ENCODE measurements around the gene CENPN. TPM values are rescaled to one million over a fixed set of nuclear protein-coding genes. Genes with fewer than 3 reads are reported as not detected.

Gene CENPN
- total and polyA plus RNA-seq, 4 donors, result 4.4 to 7.0 (median 5.4) TPM

DNA sequence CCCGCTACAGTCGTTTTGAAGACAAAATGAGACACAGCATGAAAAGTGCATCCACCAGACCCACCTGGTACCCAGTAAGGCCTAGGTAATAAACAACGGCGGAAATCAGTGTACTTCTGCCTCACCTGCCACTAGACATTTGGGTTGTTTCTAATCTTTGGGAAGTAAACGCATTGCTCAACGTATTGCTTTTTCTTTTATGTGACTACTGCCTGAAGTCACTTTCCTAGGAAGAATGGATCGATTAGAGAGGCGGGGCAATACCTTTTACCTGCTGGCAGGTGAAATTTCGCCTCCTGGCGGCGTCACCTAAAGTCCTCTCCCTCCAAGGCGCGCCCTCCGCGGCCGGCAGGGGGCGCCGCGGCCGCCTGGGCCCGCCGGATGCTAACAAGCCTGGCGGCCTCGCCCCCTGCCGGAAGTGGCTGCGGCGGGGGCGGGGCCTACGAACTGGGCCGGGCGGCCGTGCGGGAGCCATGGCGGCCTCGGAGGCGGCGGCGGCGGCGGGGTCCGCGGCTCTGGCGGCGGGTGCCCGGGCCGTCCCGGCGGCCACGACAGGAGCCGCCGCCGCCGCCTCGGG lies 28.5 kb downstream of the CENPN start, which contains the start of gene ATMIN:
ATMIN (plus strand) TSS at position 445 of the 577 bp plus-strand sequence; CDS start at position 474, 29 bp downstream.
- peak; percentile 90 to 94 for DNase-seq
- no peaks in the 10 kb centered on the region for H3K27me3 ChIP-seq (ENCODE audit: control insufficient read depth in 1 of 2, insufficient read depth in 2 of 2, low read length in 1 of 2)
- H3K36me3 ChIP-seq (ENCODE audit: control insufficient read depth in 1 of 2, insufficient read depth in 2 of 2, low read length in 1 of 2), result no peaks in the 10 kb centered on the region
- no peaks in the 10 kb centered on the region for H3K9me3 ChIP-seq (ENCODE audit: control insufficient read depth, low read length)
- intact Hi-C loops (cut with DNase I), result loop anchor here (2.0 to 10.0 kb wide), 5 partner anchors 29 to 699 kb away; partner anchors contain the start of genes C16orf46 (in 2 of the 2), CENPN (in 1 of the 2), CMC2 (in 1 of the 2) and GAN (in 1 of the 2)
- ATAC-seq (ENCODE audit: low FRiP score), result peak; percentile 99
- H3K4me1 ChIP-seq (ENCODE audit: control insufficient read depth in 1 of 2, insufficient read depth in 2 of 2, low read length in 2 of 2), result peaks cover 4 to 7% of the 10 kb centered on the region in 2 donors
- peak within 1 kb of the TSS in 1 of 2 donors; percentile 69 for H3K27ac ChIP-seq (ENCODE audit: low read depth in 1 of 2, low read length in 2 of 2)
- WGBS, 2 donors, result 5 to 9% methylated on average over 31 to 54 of the region's 54 CpGs
- H3K4me3 ChIP-seq (ENCODE audit: low read length in 2 of 2), result peak within 1 kb of the TSS; percentile 90 to 97

GRCh38 chr16:81035975-81036750 lies 29.1 kb downstream of the CENPN start:
- ATAC-seq (ENCODE audit: low FRiP score), result peak; percentile 54
- Histone ChIP-seq H3K36me3 (ENCODE audit: control insufficient read depth in 1 of 2, insufficient read depth in 2 of 2, low read length in 1 of 2) (no peaks in the 10 kb centered on the region), H3K27ac (ENCODE audit: low read depth in 1 of 2, low read length in 2 of 2) (peak overlapping the region in 1 of 2 donors; percentile 69), H3K4me3 (ENCODE audit: low read length in 2 of 2) (peak overlapping the region; percentile 90 to 97), H3K4me1 (ENCODE audit: control insufficient read depth in 1 of 2, insufficient read depth in 2 of 2, low read length in 2 of 2) (peaks cover 4 to 7% of the 10 kb centered on the region in 2 donors), H3K9me3 (ENCODE audit: control insufficient read depth, low read length) (no peaks in the 10 kb centered on the region), H3K27me3 (ENCODE audit: control insufficient read depth in 1 of 2, insufficient read depth in 2 of 2, low read length in 1 of 2) (no peaks in the 10 kb centered on the region)
- WGBS, 2 donors, result 0 to 1% methylated on average over 31 to 80 of the region's 80 CpGs
- intact Hi-C loops (cut with DNase I), result loop anchor here (2.0 to 10.0 kb wide), 5 partner anchors 29 to 699 kb away; partner anchors contain the start of genes C16orf46 (in 2 of the 2), CENPN (in 1 of the 2), CMC2 (in 1 of the 2) and GAN (in 1 of the 2)
- peak; percentile 58 to 77 for DNase-seq

DNA sequence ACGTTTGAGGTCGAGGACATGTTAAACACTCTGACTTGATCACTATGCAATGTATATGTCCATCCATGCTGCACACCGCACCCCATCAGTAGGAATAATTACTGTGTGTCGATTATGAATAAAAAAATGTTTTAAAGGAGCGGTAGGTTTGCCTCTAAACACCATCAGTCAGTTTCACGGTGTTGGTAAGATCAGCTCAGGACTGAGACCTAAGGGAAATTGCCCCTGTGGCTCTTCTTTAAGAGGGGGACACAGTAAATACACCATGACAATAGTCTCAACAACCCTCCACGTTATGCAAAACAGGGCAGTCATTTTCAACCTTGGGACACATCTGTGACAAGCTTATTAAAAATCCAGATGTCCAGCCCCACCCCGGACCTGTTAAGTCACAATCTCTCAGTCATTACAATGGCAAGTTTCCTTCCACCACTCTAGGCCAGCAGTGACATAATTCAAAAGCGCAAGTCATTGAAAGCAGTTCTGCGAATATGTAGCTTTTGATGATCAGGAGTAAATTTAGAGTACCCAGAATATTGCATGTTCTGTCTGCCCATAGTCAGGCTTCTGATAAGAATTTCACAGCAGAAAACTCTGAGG lies 29.8 kb downstream of the CENPN start:
- Histone ChIP-seq H3K4me1 (ENCODE audit: control insufficient read depth in 1 of 2, insufficient read depth in 2 of 2, low read length in 2 of 2) (peaks cover 4 to 7% of the 10 kb centered on the region in 2 donors), H3K4me3 (ENCODE audit: low read length in 2 of 2) (peak overlapping the region; percentile 90 to 97), H3K9me3 (ENCODE audit: control insufficient read depth, low read length) (no peaks in the 10 kb centered on the region), H3K27ac (ENCODE audit: low read depth in 1 of 2, low read length in 2 of 2) (no peak overlapping the region), H3K36me3 (ENCODE audit: control insufficient read depth in 1 of 2, insufficient read depth in 2 of 2, low read length in 1 of 2) (peaks cover 0 to 2% of the 10 kb centered on the region in 2 donors), H3K27me3 (ENCODE audit: control insufficient read depth in 1 of 2, insufficient read depth in 2 of 2, low read length in 1 of 2) (no peaks in the 10 kb centered on the region)
- intact Hi-C loops (cut with DNase I), result loop anchor here (5.0 to 10.0 kb wide), 4 partner anchors 40 to 698 kb away; partner anchors contain the start of genes C16orf46 (in 2 of the 2) and GAN (in 1 of the 2)
- ATAC-seq (ENCODE audit: low FRiP score) (no peak), DNase-seq (no peak)
- 25% methylated on average over 10 of the region's 10 CpGs for WGBS, 2 donors

- 65 to 71% methylated on average over 2 of the region's 2 CpGs for WGBS, 2 donors
- Histone ChIP-seq H3K27me3 (ENCODE audit: control insufficient read depth in 1 of 2, insufficient read depth in 2 of 2, low read length in 1 of 2) (no peaks in the 10 kb centered on the region), H3K9me3 (ENCODE audit: control insufficient read depth, low read length) (no peaks in the 10 kb centered on the region), H3K27ac (ENCODE audit: low read depth in 1 of 2, low read length in 2 of 2) (no peak overlapping the region), H3K4me3 (ENCODE audit: low read length in 2 of 2) (no peak overlapping the region), H3K36me3 (ENCODE audit: control insufficient read depth in 1 of 2, insufficient read depth in 2 of 2, low read length in 1 of 2) (peaks cover 7 to 9% of the 10 kb centered on the region in 2 donors), H3K4me1 (ENCODE audit: control insufficient read depth in 1 of 2, insufficient read depth in 2 of 2, low read length in 2 of 2) (peaks cover 4 to 7% of the 10 kb centered on the region in 2 donors)
- DNase-seq (no peak), ATAC-seq (ENCODE audit: low FRiP score) (no peak)
- intact Hi-C loops (cut with DNase I), result no loop called here
Measured at GRCh38 chr16:81040131-81040530, 33.1 kb downstream of the CENPN start.

GRCh38 chr16:81040842-81041241 lies 33.8 kb downstream of the CENPN start:
- DNase-seq (no peak), ATAC-seq (ENCODE audit: low FRiP score) (no peak)
- H3K4me1 ChIP-seq (ENCODE audit: control insufficient read depth in 1 of 2, insufficient read depth in 2 of 2, low read length in 2 of 2), result peaks cover 4 to 7% of the 10 kb centered on the region in 2 donors
- intact Hi-C loops (cut with DNase I), result loop anchor here in 1 of 2 donors (1.0 kb wide), 1 partner anchor 14 kb away; no protein-coding TSS in a partner anchor
- 92% methylated on average over 5 of the region's 5 CpGs for WGBS, 2 donors
- no peak overlapping the region for H3K4me3 ChIP-seq (ENCODE audit: low read length in 2 of 2)
- peaks cover 7 to 9% of the 10 kb centered on the region in 2 donors for H3K36me3 ChIP-seq (ENCODE audit: control insufficient read depth in 1 of 2, insufficient read depth in 2 of 2, low read length in 1 of 2)
- no peaks in the 10 kb centered on the region for H3K27me3 ChIP-seq (ENCODE audit: control insufficient read depth in 1 of 2, insufficient read depth in 2 of 2, low read length in 1 of 2)
- no peaks in the 10 kb centered on the region for H3K9me3 ChIP-seq (ENCODE audit: control insufficient read depth, low read length)
- H3K27ac ChIP-seq (ENCODE audit: low read depth in 1 of 2, low read length in 2 of 2), result no peak overlapping the region

GRCh38 chr16:81041696-81042095 lies 34.7 kb downstream of the CENPN start:
- no peak for DNase-seq
- H3K36me3 ChIP-seq (ENCODE audit: control insufficient read depth in 1 of 2, insufficient read depth in 2 of 2, low read length in 1 of 2), result peaks cover 7 to 9% of the 10 kb centered on the region in 2 donors
- WGBS, 2 donors, result 80 to 85% methylated on average over 4 of the region's 4 CpGs

GRCh38 chr16:81042821-81043220 lies 35.8 kb downstream of the CENPN start:
- intact Hi-C loops (cut with DNase I), result no loop called here
- ATAC-seq (ENCODE audit: low FRiP score), result no peak
- peaks cover 7 to 9% of the 10 kb centered on the region in 2 donors for H3K36me3 ChIP-seq (ENCODE audit: control insufficient read depth in 1 of 2, insufficient read depth in 2 of 2, low read length in 1 of 2)

More at GRCh38 chr16:81041696-81042095, 34.7 kb downstream of the CENPN start:
- intact Hi-C loops (cut with DNase I), result loop anchor here in 1 of 2 donors (1.0 kb wide), 1 partner anchor 14 kb away; no protein-coding TSS in a partner anchor
- no peaks in the 10 kb centered on the region for H3K9me3 ChIP-seq (ENCODE audit: control insufficient read depth, low read length)
- H3K27me3 ChIP-seq (ENCODE audit: control insufficient read depth in 1 of 2, insufficient read depth in 2 of 2, low read length in 1 of 2), result no peaks in the 10 kb centered on the region
- no peak overlapping the region for H3K4me3 ChIP-seq (ENCODE audit: low read length in 2 of 2)
- no peak for ATAC-seq (ENCODE audit: low FRiP score)
- H3K27ac ChIP-seq (ENCODE audit: low read depth in 1 of 2, low read length in 2 of 2), result no peak overlapping the region
- H3K4me1 ChIP-seq (ENCODE audit: control insufficient read depth in 1 of 2, insufficient read depth in 2 of 2, low read length in 2 of 2), result peaks cover 4 to 7% of the 10 kb centered on the region in 2 donors

GRCh38 chr16:81053761-81054160 lies 46.7 kb downstream of the CENPN start:
- no peaks in the 10 kb centered on the region for H3K36me3 ChIP-seq (ENCODE audit: control insufficient read depth in 1 of 2, insufficient read depth in 2 of 2, low read length in 1 of 2)
- no peak for DNase-seq
- 81 to 84% methylated on average over 11 of the region's 11 CpGs for WGBS, 2 donors
- H3K27me3 ChIP-seq (ENCODE audit: control insufficient read depth in 1 of 2, insufficient read depth in 2 of 2, low read length in 1 of 2), result no peaks in the 10 kb centered on the region
- intact Hi-C loops (cut with DNase I), result no loop called here
- H3K4me3 ChIP-seq (ENCODE audit: low read length in 2 of 2), result no peak overlapping the region
- no peak overlapping the region for H3K27ac ChIP-seq (ENCODE audit: low read depth in 1 of 2, low read length in 2 of 2)
- ATAC-seq (ENCODE audit: low FRiP score), result no peak
- H3K4me1 ChIP-seq (ENCODE audit: control insufficient read depth in 1 of 2, insufficient read depth in 2 of 2, low read length in 2 of 2), result no peaks in the 10 kb centered on the region
- H3K9me3 ChIP-seq (ENCODE audit: control insufficient read depth, low read length), result no peaks in the 10 kb centered on the region

More at GRCh38 chr16:81042821-81043220, 35.8 kb downstream of the CENPN start:
- DNase-seq, result no peak
- 95 to 99% methylated on average over 2 of the region's 2 CpGs for WGBS, 2 donors
- H3K27me3 ChIP-seq (ENCODE audit: control insufficient read depth in 1 of 2, insufficient read depth in 2 of 2, low read length in 1 of 2), result no peaks in the 10 kb centered on the region
- no peaks in the 10 kb centered on the region for H3K4me1 ChIP-seq (ENCODE audit: control insufficient read depth in 1 of 2, insufficient read depth in 2 of 2, low read length in 2 of 2)
- H3K9me3 ChIP-seq (ENCODE audit: control insufficient read depth, low read length), result no peaks in the 10 kb centered on the region
- H3K27ac ChIP-seq (ENCODE audit: low read depth in 1 of 2, low read length in 2 of 2), result no peak overlapping the region
- H3K4me3 ChIP-seq (ENCODE audit: low read length in 2 of 2), result no peak overlapping the region
